IPS-11a (cell line): ENCODE data around the gene RNF138.
"Not testable (repeated sequence)": the region's sequence is repeated elsewhere in the genome, so short reads cannot be mapped to it uniquely, and the experiment has no call there.

Experiments used
- H3K4me3 ChIP-seq: one replicate; pipeline ENCODE4 v1.5.1; 2013; ENCODE audit warnings: low read depth, low read length, control low read depth

The RNF138 gene

DNA sequence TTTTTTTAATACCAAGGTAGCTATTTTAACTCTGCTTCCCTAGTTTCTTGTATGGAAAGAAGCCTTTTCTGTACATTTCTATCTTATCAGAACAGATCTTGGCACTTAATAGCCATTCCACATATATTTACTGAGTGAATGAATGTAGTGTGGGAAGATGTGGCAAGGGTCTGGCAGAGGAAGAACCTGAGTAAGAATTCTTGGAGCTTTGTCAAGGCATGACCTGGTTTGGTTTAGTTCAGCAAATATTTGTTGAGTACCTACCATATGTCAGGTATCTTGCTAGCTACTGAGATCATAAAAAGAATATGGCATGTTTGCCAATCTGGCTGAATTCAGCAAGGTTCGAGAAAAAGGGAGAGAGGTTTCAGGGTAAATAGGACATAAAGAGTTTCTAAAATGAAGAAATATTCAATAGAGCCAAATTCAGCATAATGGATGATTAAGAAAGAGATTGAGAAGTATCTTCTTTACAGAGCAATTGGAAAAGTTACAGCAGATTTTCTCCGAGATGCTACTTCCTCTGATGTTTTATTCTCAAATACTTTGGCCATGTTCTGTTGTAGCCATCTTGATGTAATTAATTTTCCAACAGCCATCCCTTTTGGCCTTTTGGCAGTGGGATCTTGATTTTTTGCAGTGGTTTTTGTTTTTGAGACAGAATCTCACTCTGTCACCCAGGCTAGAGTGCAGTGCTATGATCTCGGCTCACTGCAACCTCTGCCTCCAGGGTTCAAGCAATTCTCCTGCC is 76.5 kb downstream of the RNF138 start:
- no peak overlapping the region for H3K4me3 ChIP-seq

DNA sequence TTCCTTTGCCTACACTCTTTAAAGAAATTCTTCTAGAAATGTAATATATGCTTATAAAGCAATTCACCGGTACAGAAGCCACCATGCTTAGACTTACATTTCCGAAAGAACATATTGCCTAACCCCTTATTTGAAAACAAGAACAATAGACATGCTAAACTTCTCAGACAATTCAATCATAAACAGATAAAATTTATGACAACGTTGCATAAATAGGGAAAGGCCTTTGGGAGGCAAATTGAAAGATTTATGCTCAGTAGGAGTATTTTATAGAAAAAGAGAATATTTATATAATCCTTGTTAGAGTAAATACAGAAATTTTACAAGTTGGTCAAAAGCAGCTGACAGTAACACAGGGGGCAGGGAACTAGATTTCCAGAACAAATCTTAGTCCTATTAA is 82.0 kb downstream of the RNF138 start:
- H3K4me3 ChIP-seq: no peak overlapping the region

DNA sequence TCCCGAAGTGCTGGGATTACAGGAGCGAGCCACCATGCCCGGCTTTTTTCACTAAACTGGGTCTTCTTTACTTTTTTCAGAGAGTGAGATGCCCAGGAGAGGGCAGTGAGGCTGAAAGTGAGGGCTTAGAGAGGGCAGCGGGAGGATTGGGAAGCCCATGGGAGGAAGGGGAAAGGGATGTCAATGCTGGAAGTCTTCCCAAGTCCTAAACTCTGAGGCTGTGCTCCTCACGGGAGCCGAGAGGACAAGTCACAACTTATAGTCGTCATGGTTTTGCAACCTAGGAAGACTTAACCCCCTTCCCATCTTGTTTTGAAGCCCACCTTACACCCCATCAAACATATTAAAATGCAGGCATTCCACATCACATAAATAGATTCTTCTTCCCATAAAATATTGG is 83.0 kb downstream of the RNF138 start:
- no peak overlapping the region for H3K4me3 ChIP-seq

DNA sequence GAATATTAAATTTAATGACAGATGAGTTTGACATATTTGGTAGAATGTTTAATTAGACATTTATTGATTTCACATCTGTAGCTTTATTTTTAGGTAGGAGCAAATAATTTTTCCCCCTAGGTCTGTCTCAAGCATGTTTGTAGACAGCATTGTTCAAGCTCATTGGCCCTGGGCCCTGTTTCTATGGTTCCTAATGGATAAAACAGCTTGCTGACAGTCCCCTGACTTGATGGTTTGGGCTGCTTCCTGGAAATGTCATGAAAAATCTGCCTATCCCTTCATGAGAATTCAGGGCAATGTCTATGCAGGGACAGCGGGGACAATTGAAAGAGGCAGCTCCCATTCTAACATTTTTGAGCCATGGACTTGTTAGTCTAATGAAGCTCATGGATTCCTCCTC is 83.6 kb downstream of the RNF138 start:
- H3K4me3 ChIP-seq: no peak overlapping the region

DNA sequence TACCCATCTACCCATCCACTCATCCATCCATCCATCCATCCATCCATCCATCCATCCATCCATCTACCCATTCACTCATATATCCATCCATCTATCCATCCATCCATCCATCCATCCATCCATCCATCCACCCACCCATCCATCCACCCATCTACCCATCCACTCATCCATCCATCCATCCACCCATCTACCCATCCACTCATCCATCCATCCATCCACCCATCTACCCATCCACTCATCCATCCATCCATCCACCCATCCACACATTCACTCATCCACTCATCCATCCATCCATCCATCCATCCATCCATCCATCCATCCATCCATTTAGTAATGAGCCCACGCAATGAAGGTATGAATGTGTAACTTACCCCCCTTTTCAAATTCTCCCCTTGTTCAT is 85.1 kb downstream of the RNF138 start:
- not testable (repeated sequence) for H3K4me3 ChIP-seq

DNA sequence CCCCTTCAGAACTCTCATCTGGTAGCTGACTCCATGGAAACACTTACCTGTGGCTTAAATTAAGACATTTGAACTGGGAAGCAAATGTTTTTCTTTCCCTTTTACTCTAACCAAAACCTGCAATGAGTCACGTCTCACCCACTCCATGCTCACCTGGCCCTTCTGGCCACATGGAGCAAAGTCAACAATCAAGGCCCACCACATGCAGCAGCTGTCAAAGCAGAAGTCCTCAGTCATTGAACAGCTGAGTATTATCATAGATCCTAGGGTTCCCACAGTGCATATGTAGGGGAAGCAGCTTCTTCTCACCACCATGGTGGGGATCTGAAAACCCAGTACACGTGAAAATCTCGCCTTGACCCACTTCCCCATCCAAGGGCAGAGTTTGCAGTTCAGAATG is 85.9 kb downstream of the RNF138 start:
- H3K4me3 ChIP-seq: no peak overlapping the region
